ENCODE results near the gene SLX4. TPM values are rescaled to one million over a fixed set of nuclear protein-coding genes. Genes with fewer than 3 reads are reported as not detected.

Gene SLX4
- total and polyA plus RNA-seq, 2 donors (not counting 3 experiments of a cell fraction or from before 2014, with no cell fraction given), result 2.9 to 8.9 TPM

- BruUV-seq (replicated peaks), result no TSS peak
Observed at GRCh38 chr16:3538222-3538621, 73.2 kb downstream of the SLX4 start.

GRCh38 chr16:3536851-3537250 is 74.6 kb downstream of the SLX4 start:
- FAIRE-seq (no peak), DNase-seq (ENCODE audit: low read depth, low spot score) (no peak)
- BruUV-seq (replicated peaks), result no TSS peak
- no peak overlapping the region for H3K9ac ChIP-seq (replicated peaks; ENCODE audit: extremely low read depth, insufficient read depth, low read length)
- TF ChIP-seq POLR2A (IDR thresholded peaks at IDR 0.05; ENCODE audit: low read depth, low read length), result no peak
- TF ChIP-seq MAX (IDR thresholded peaks at IDR 0.05; ENCODE audit: insufficient read depth, insufficient read length), result no peak
- TF ChIP-seq MYC (IDR thresholded peaks at IDR 0.05; ENCODE audit: low read depth, low read length), result no peak
- no peak for TF ChIP-seq EZH2 (IDR thresholded peaks at IDR 0.05; ENCODE audit: borderline replicate concordance, low read depth, low read length, severe bottlenecking)
- no peak for TF ChIP-seq GATA2 (IDR thresholded peaks at IDR 0.05; ENCODE audit: insufficient read depth, insufficient read length, low read depth, low read length)
- no peak for TF ChIP-seq FOS (IDR thresholded peaks at IDR 0.05; ENCODE audit: borderline replicate concordance, insufficient read depth, low read length)
- TF ChIP-seq POLR2AphosphoS5 (IDR thresholded peaks at IDR 0.05; ENCODE audit: insufficient read depth, low read depth, low read length), result no peak
- no peak for TF ChIP-seq CTCF (IDR thresholded peaks at IDR 0.05; ENCODE audit: extremely low read depth in 1 of 2, insufficient read depth in 1 of 2, low read depth in 1 of 2, low read length in 2 of 2)
- no peak for TF ChIP-seq JUN (IDR thresholded peaks at IDR 0.05; ENCODE audit: borderline replicate concordance, insufficient read depth, insufficient read length, low read depth)
- no peak overlapping the region for H2AFZ ChIP-seq (ENCODE audit: low read depth, low read length)
- no peaks in the 10 kb centered on the region for H3K9me3 ChIP-seq (replicated peaks; ENCODE audit: control insufficient read depth, insufficient read depth, low read length)
- H3K4me3 ChIP-seq (replicated peaks in 1 of 3; ENCODE audit: insufficient read depth in 1 of 3, low read depth in 1 of 3, low read length in 3 of 3), result no peak overlapping the region
- peaks cover 0 to 13% of the 10 kb centered on the region in 2 experiments for H3K36me3 ChIP-seq (ENCODE audit: control insufficient read depth in 2 of 2, extremely low read depth in 1 of 2, insufficient read depth in 2 of 2, low read length in 2 of 2)
- H3K9me1 ChIP-seq (replicated peaks; ENCODE audit: control insufficient read depth, extremely low read depth, insufficient read depth, low read length), result no peaks in the 10 kb centered on the region
- ChIA-PET CTCF (interaction anchor here (1.6 kb wide), 1 partner anchor 10 kb away, joined by 8 read pairs; no protein-coding TSS in a partner anchor), POLR2A (no interaction called here)
- dilution Hi-C loops (cut with MboI; ENCODE audit: extremely low pct_ligation_motif_present, low sequenced_read_pairs) (loop anchor here (5.0 kb wide), 1 partner anchor 45 kb away; no protein-coding TSS in a partner anchor), intact Hi-C loops (cut with micrococcal nuclease) (no loop called here)
- no peaks in the 10 kb centered on the region for H4K20me1 ChIP-seq (replicated peaks; ENCODE audit: control insufficient read depth, extremely low read depth, insufficient read depth, low read length)
- no peaks in the 10 kb centered on the region for H3K27me3 ChIP-seq (ENCODE audit: control insufficient read depth in 2 of 2, insufficient read depth in 2 of 2, low read length in 2 of 2)
- H3K4me1 ChIP-seq (ENCODE audit: control insufficient read depth, extremely low read depth, insufficient read depth, low read length), result no peaks in the 10 kb centered on the region
- no peaks in the 10 kb centered on the region for H3K79me2 ChIP-seq (ENCODE audit: control insufficient read depth, insufficient read depth, low read length)
- H3K27ac ChIP-seq (ENCODE audit: insufficient read depth, low read depth, low read length), result no peak overlapping the region
- no peak overlapping the region for H3K4me2 ChIP-seq (ENCODE audit: insufficient read depth, low read length)

More at GRCh38 chr16:3538222-3538621, 73.2 kb downstream of the SLX4 start:
- Histone ChIP-seq H3K4me1 (ENCODE audit: control insufficient read depth, extremely low read depth, insufficient read depth, low read length) (no peaks in the 10 kb centered on the region), H3K9ac (replicated peaks; ENCODE audit: extremely low read depth, insufficient read depth, low read length) (no peak overlapping the region), H3K4me3 (replicated peaks in 1 of 3; ENCODE audit: insufficient read depth in 1 of 3, low read depth in 1 of 3, low read length in 3 of 3) (no peak overlapping the region), H3K9me3 (replicated peaks; ENCODE audit: control insufficient read depth, insufficient read depth, low read length) (no peaks in the 10 kb centered on the region), H2AFZ (ENCODE audit: low read depth, low read length) (no peak overlapping the region), H4K20me1 (replicated peaks; ENCODE audit: control insufficient read depth, extremely low read depth, insufficient read depth, low read length) (no peaks in the 10 kb centered on the region), H3K27ac (ENCODE audit: insufficient read depth, low read depth, low read length) (no peak overlapping the region), H3K9me1 (replicated peaks; ENCODE audit: control insufficient read depth, extremely low read depth, insufficient read depth, low read length) (no peaks in the 10 kb centered on the region), H3K79me2 (ENCODE audit: control insufficient read depth, insufficient read depth, low read length) (no peaks in the 10 kb centered on the region), H3K36me3 (ENCODE audit: control insufficient read depth in 2 of 2, extremely low read depth in 1 of 2, insufficient read depth in 2 of 2, low read length in 2 of 2) (peaks cover 0 to 13% of the 10 kb centered on the region in 2 experiments), H3K27me3 (ENCODE audit: control insufficient read depth in 2 of 2, insufficient read depth in 2 of 2, low read length in 2 of 2) (no peaks in the 10 kb centered on the region), H3K4me2 (ENCODE audit: insufficient read depth, low read length) (no peak overlapping the region)
- FAIRE-seq (no peak), DNase-seq (ENCODE audit: low read depth, low spot score) (no peak)
- ChIA-PET CTCF (no interaction called here), POLR2A (no interaction called here)
- intact Hi-C loops (cut with micrococcal nuclease) (no loop called here), dilution Hi-C loops (cut with MboI; ENCODE audit: extremely low pct_ligation_motif_present, low sequenced_read_pairs) (loop anchor here (5.0 kb wide), 1 partner anchor 44 kb away; no protein-coding TSS in a partner anchor)
- no peak for TF ChIP-seq MAX (IDR thresholded peaks at IDR 0.05; ENCODE audit: insufficient read depth, insufficient read length)
- no peak for TF ChIP-seq POLR2AphosphoS5 (IDR thresholded peaks at IDR 0.05; ENCODE audit: insufficient read depth, low read depth, low read length)
- no peak for TF ChIP-seq JUN (IDR thresholded peaks at IDR 0.05; ENCODE audit: borderline replicate concordance, insufficient read depth, insufficient read length, low read depth)
